K562 (cell line): ENCODE measurements around the gene ERGIC1. TPM values are rescaled to one million over a fixed set of nuclear protein-coding genes. Genes with fewer than 3 reads are reported as not detected.
A peak's percentile ranks its signal among the peaks of the same experiment; 100 is the strongest.

Experiments
- ATF6 ChIP-seq: sonication (generic); formaldehyde crosslinking; IDR thresholded peaks from 2 replicates; pipeline ENCODE4 v1.4.0; 2020; ENCODE audit warnings: mild to moderate bottlenecking, missing genetic modification reagents
- CHAMP1 ChIP-seq: fragments of 450-650 bp; IDR thresholded peaks from 2 replicates; pipeline ENCODE4 v1.6.1; 2016; ENCODE audit warnings: mild to moderate bottlenecking
- EGR1 ChIP-seq: fragments of 450-650 bp; conservative IDR thresholded peaks from 2 replicates; pipeline ENCODE4 v1.6.1; 2017; ENCODE audit warnings: mild to moderate bottlenecking
- FOXK2 ChIP-seq, 2 experiments: fragments of 450-650 bp; IDR thresholded peaks in 1 of 2; conservative IDR thresholded peaks in 1 of 2; 2 replicates each; pipeline ENCODE4 v1.6.1; 2016; ENCODE audit warnings: low read depth in 2 of 2, mild to moderate bottlenecking in 1 of 2
- GABPB1 ChIP-seq: sonication (generic); formaldehyde crosslinking; IDR thresholded peaks from 2 replicates; pipeline ENCODE4 v1.8.0; 2022; ENCODE audit warnings: mild to moderate bottlenecking, missing genetic modification reagents
- GTF3C2 ChIP-seq: IDR thresholded peaks from 3 replicates; pipeline ENCODE4 v1.6.1; 2011; ENCODE audit warnings: borderline replicate concordance, mild to moderate bottlenecking, moderate library complexity; ENCODE audit not compliant: insufficient read length; ENCODE audit errors: extremely low read depth
- JUN ChIP-seq, 2 experiments: sonication (generic) in 1 of 2; formaldehyde crosslinking in 1 of 2; IDR thresholded peaks; 2 replicates each; pipeline versions ENCODE4 v1.6.1 to v1.8.0; 2012 to 2022; ENCODE audit warnings: borderline replicate concordance in 2 of 2, mild to moderate bottlenecking in 2 of 2, improper control_type of control experiment in 1 of 2, low read depth in 1 of 2, low read length in 1 of 2, missing genetic modification reagents in 1 of 2
- NFIC ChIP-seq: fragments of 450-650 bp; IDR thresholded peaks from 2 replicates; pipeline ENCODE4 v1.6.1; 2017; ENCODE audit warnings: mild to moderate bottlenecking, inconsistent platforms
- PHB ChIP-seq: fragments of 250-450 bp; sonication (Bioruptor Pico); IDR thresholded peaks from 2 replicates; pipeline ENCODE4 v1.5.0; 2021
- POLR2AphosphoS5 ChIP-seq: IDR thresholded peaks from 2 replicates; pipeline ENCODE4 v1.6.1; 2011; ENCODE audit warnings: mild to moderate bottlenecking, low read depth, low read length, moderate library complexity; ENCODE audit not compliant: control insufficient read depth, insufficient read depth
- RAD51 ChIP-seq: fragments of 450-650 bp; IDR thresholded peaks from 2 replicates; pipeline ENCODE4 v1.7.1; 2016; ENCODE audit warnings: low read depth, mild to moderate bottlenecking, borderline replicate concordance
- SMAD3 ChIP-seq: fragments of 450-650 bp; formaldehyde crosslinking; conservative IDR thresholded peaks from 2 replicates; pipeline ENCODE4 v1.4.0; 2020; ENCODE audit warnings: mild to moderate bottlenecking
- SOX6 ChIP-seq: fragments of 450-650 bp; IDR thresholded peaks from 2 replicates; pipeline ENCODE4 v1.6.1; 2014; ENCODE audit warnings: mild to moderate bottlenecking
- TAF1 ChIP-seq: IDR thresholded peaks from 2 replicates; pipeline ENCODE4 v1.6.1; 2011; ENCODE audit warnings: mild to moderate bottlenecking, low read length, moderate library complexity; ENCODE audit not compliant: insufficient read depth, control insufficient read depth, severe bottlenecking; ENCODE audit errors: extremely low read depth
- TEAD4 ChIP-seq, 2 experiments: sonication (generic) in 1 of 2; formaldehyde crosslinking in 1 of 2; IDR thresholded peaks; 2 replicates each; pipeline versions ENCODE4 v1.6.1 to v1.8.0; 2012 to 2022; ENCODE audit warnings: borderline replicate concordance in 1 of 2, inconsistent platforms in 1 of 2, low read length in 1 of 2, mild to moderate bottlenecking in 1 of 2, missing genetic modification reagents in 1 of 2
- ZNF384 ChIP-seq: IDR thresholded peaks from 2 replicates; pipeline ENCODE4 v1.6.1; 2012; ENCODE audit warnings: low read depth, low read length, improper control_type of control experiment
- ZNF41 ChIP-seq: fragments of 250-450 bp; sonication (Bioruptor Pico); conservative IDR thresholded peaks from 2 replicates; pipeline ENCODE4 v1.4.0; 2020; ENCODE audit warnings: mild to moderate bottlenecking
- polyA plus RNA-seq, 8 experiments: library from polyadenylated mRNA; depleted of rRNA in 4 of 8; stranded (reverse) in 5 of 8; unstranded in 3 of 8; fragments of >200 nt; fragmentation: Nextera tagmentation in 2 of 8; fragmentation: Illumina TruSeq in 1 of 8; extraction: Ambion mirVana in 2 of 8; extraction: Trizol in 1 of 8; gene quantifications; 2 replicates each; pipeline versions ENCODE4 v1.2.1 to v1.2.3, GENCODE V29; 2011 to 2014; ENCODE audit warnings: inconsistent platforms in 1 of 8, missing spikeins in 1 of 8
- total RNA-seq, 7 experiments: library from RNA; depleted of rRNA in 6 of 7; stranded (reverse); fragments of >200 nt in 6 of 7; fragmentation: Illumina TruSeq in 2 of 7; extraction: Trizol in 2 of 7; gene quantifications; 2 replicates each; pipeline versions ENCODE4 v1.2.1 to v1.2.3, GENCODE V29; 2011 to 2021; ENCODE audit warnings: low replicate concordance in 1 of 7
- TF ChIP-seq, protein P1 (sequence below): sonication (generic); formaldehyde crosslinking; IDR thresholded peaks from 2 replicates; pipeline ENCODE4 v1.8.0; 2022; ENCODE audit warnings: missing genetic modification reagents, mild to moderate bottlenecking, borderline replicate concordance

ERGIC1 gene
- total and polyA plus RNA-seq, 9 of the 15 experiments (the other 6 are each of a cell fraction or from before 2014, with no cell fraction given), result 5.5 to 68.4 (median 36.4) TPM

DNA sequence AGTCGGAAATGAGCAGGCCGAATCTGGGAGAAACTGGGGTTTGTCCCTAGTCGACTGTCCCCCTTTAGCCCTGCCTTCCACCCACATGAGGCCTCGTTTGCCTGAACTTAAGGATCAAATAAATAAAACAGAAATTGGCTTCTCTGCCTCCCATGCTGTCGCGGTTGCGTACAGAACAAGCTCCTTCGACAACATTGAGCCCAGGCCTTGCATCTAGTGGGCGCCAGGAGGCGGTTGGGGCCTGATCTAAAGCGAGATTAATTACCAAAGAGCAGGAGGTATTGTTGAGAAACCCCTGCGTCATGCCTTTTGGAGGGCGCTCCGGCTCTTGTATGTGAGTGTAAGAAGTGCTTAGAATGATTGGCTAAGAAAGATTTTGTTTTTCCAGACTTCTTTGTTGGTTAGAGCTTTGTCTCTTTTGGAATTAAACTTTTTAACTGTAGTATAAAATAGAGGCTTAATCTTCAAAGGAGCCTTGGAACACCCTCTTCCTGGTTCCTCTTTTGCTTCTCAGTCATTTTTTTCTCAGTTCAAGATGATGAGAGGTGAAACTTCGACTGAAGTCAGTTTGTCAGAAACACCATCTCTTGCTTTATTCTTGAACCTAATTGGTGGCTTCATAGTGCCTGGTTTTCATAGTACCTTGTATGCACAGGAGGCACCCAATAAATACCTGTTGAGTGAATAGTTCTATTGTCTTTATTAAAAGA, 150.3 kb downstream of the ERGIC1 start (continued):
- TF ChIP-seq, protein P1, sequence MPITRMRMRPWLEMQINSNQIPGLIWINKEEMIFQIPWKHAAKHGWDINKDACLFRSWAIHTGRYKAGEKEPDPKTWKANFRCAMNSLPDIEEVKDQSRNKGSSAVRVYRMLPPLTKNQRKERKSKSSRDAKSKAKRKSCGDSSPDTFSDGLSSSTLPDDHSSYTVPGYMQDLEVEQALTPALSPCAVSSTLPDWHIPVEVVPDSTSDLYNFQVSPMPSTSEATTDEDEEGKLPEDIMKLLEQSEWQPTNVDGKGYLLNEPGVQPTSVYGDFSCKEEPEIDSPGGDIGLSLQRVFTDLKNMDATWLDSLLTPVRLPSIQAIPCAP, result no peak
- TF ChIP-seq RAD51 (no peak), SMAD3 (CRISPR knock-in tag) (no peak), ATF6 (0 out of 2 replicates have a peak, but pooled peaks have one; percentile 26), SOX6 (peak; percentile 81), TAF1 (peak; percentile 78), POLR2AphosphoS5 (peak; percentile 63), CHAMP1 (no peak), PHB (CRISPR knock-in tag) (no peak), NFIC (no peak), EGR1 (no peak), ZNF384 (peak; percentile 38; the same call in 1 of the 2 replicates), TEAD4 (IDR thresholded peaks at IDR 0.05; ENCODE audit: low read length) (peak; percentile 20), TEAD4 (CRISPR knock-in tag; IDR thresholded peaks at IDR 0.05; ENCODE audit: borderline replicate concordance) (no peak), FOXK2 (conservative IDR thresholded peaks at IDR 0.05 in 1 of 2, IDR thresholded peaks at IDR 0.05 in 1 of 2; ENCODE audit: low read depth in 2 of 2) (peak in 1 of 2 experiments; percentile 59; a peak in 1 of 4 replicates), GABPB1 (CRISPR knock-in tag) (peak; percentile 8; the same call in 1 of the 2 replicates), ZNF41 (CRISPR knock-in tag) (no peak), JUN (IDR thresholded peaks at IDR 0.05; ENCODE audit: borderline replicate concordance, low read depth, low read length) (peak; percentile 51; the same call in 1 of the 2 replicates), JUN (CRISPR knock-in tag; IDR thresholded peaks at IDR 0.05; ENCODE audit: borderline replicate concordance) (no peak), GTF3C2 (no peak)
